Liver (tissue), 9 donors: Measurements from ENCODE around the gene RAD51B. TPM values are rescaled to one million over a fixed set of nuclear protein-coding genes. Genes with fewer than 3 reads are reported as not detected.
A peak's percentile ranks its signal among the peaks of the same experiment; 100 is the strongest.

Source experiments
- DNase-seq: peaks from one replicate; pipeline ENCODE4 v3.0.0-alpha.2; 2017; ENCODE audit warnings: low spot score
- H3K27ac ChIP-seq, 2 donors: one replicate each; pipeline ENCODE4 v1.7.0; 2013; ENCODE audit warnings: inconsistent platforms in 2 of 2, low read length in 2 of 2, control low read depth in 1 of 2, low read depth in 1 of 2, mild to moderate bottlenecking in 1 of 2
- H3K27me3 ChIP-seq, 4 donors: one replicate each; pipeline versions ENCODE4 v1.6.1 to v1.7.0; 2013; ENCODE audit warnings: low read length in 3 of 4, inconsistent platforms in 1 of 4, mild to moderate bottlenecking in 1 of 4, moderate library complexity in 1 of 4; ENCODE audit not compliant: control insufficient read depth in 4 of 4, insufficient read depth in 4 of 4
- H3K36me3 ChIP-seq, 4 donors: one replicate each; pipeline versions ENCODE4 v1.6.1 to v1.7.0; 2013; ENCODE audit warnings: low read length in 3 of 4, mild to moderate bottlenecking in 3 of 4, low read depth in 1 of 4, moderate library complexity in 1 of 4; ENCODE audit not compliant: control insufficient read depth in 4 of 4, insufficient read depth in 3 of 4
- H3K4me1 ChIP-seq, 4 donors: one replicate each; pipeline versions ENCODE4 v1.6.1 to v1.7.0; 2013; ENCODE audit warnings: low read length in 3 of 4, mild to moderate bottlenecking in 3 of 4, moderate library complexity in 1 of 4; ENCODE audit not compliant: control insufficient read depth in 4 of 4, insufficient read depth in 4 of 4
- H3K4me3 ChIP-seq, 3 donors: one replicate each; pipeline versions ENCODE4 v1.6.1 to v1.7.0; 2013; ENCODE audit warnings: low read length in 3 of 3, control low read depth in 1 of 3, low read depth in 1 of 3, mild to moderate bottlenecking in 1 of 3
- H3K9ac ChIP-seq, 2 donors: one replicate each; pipeline ENCODE4 v1.7.0; 2013; ENCODE audit warnings: low read length in 2 of 2, mild to moderate bottlenecking in 2 of 2, moderate library complexity in 2 of 2, control low read depth in 1 of 2, low read depth in 1 of 2
- H3K9me3 ChIP-seq, 4 donors: one replicate each; pipeline versions ENCODE4 v1.6.1 to v1.7.0; 2013; ENCODE audit warnings: low read length in 3 of 4; ENCODE audit not compliant: control insufficient read depth in 4 of 4
- EGR1 ChIP-seq, 2 donors: IDR thresholded peaks; 2 replicates each; pipeline ENCODE4 v1.6.1; 2016 to 2018; ENCODE audit warnings: antibody characterized with exemption in 2 of 2, low read depth in 2 of 2
- FOXA2 ChIP-seq: IDR thresholded peaks from 2 replicates; pipeline ENCODE4 v1.6.1; 2016; ENCODE audit warnings: antibody characterized with exemption
- HNF4A ChIP-seq, 2 donors: conservative IDR thresholded peaks; 2 replicates each; pipeline ENCODE4 v1.6.1; 2016; ENCODE audit warnings: antibody characterized with exemption in 2 of 2, mild to moderate bottlenecking in 2 of 2
- HNF4G ChIP-seq: IDR thresholded peaks from 2 replicates; pipeline ENCODE4 v1.6.1; 2016; ENCODE audit warnings: antibody characterized with exemption
- NR2F2 ChIP-seq: IDR thresholded peaks from 2 replicates; pipeline ENCODE4 v1.6.1; 2016; ENCODE audit warnings: antibody characterized with exemption
- RAD21 ChIP-seq, 2 donors: IDR thresholded peaks; 2 replicates each; pipeline ENCODE4 v1.6.1; 2016; ENCODE audit warnings: antibody characterized with exemption in 2 of 2, mild to moderate bottlenecking in 2 of 2
- SP1 ChIP-seq: IDR thresholded peaks from 2 replicates; pipeline ENCODE4 v1.6.1; 2018; ENCODE audit warnings: antibody characterized with exemption, mild to moderate bottlenecking
- YY1 ChIP-seq: IDR thresholded peaks from 2 replicates; pipeline ENCODE4 v1.6.1; 2016; ENCODE audit warnings: antibody characterized with exemption, mild to moderate bottlenecking
- ZBTB33 ChIP-seq: IDR thresholded peaks from 2 replicates; pipeline ENCODE4 v1.6.1; 2016; ENCODE audit warnings: antibody characterized with exemption
- WGBS: extraction: QIAGEN DNeasy Blood & Tissue Kit; methylation state at CpG from one replicate; pipeline ENCODE4 v1.1.7; 2013; 5-methylcytosine and 5-hydroxymethylcytosine counted together
- polyA plus RNA-seq, 2 donors: library from polyadenylated mRNA; stranded (reverse) in 1 of 2; unstranded in 1 of 2; fragments of 200-250 nt in 1 of 2; fragments of >200 nt in 1 of 2; fragmentation: Nextera tagmentation in 1 of 2; extraction: Ambion mirVana in 1 of 2; gene quantifications; one replicate each; pipeline versions ENCODE4 v1.2.1 to v1.2.3, GENCODE V29; 2013 to 2015
- total RNA-seq, 2 donors: library from RNA; depleted of rRNA; stranded (reverse); fragments of >200 nt; gene quantifications; one replicate each; pipeline ENCODE4 v1.2.3, GENCODE V29; 2014
- TF ChIP-seq, protein P1 (sequence below): IDR thresholded peaks from 2 replicates; pipeline ENCODE4 v1.6.1; 2016; ENCODE audit warnings: antibody characterized with exemption
- TF ChIP-seq, protein P2 (sequence below): IDR thresholded peaks from 2 replicates; pipeline ENCODE4 v1.6.1; 2016; ENCODE audit warnings: antibody characterized with exemption
- donor health status: healthy.
- donor health status: healthy.
- donor health status: healthy.
- donor health status: healthy.
- donor health status: healthy.

Gene RAD51B
- total and polyA plus RNA-seq, 4 donors = 0.81 to 12.9 (median 2.4) TPM

DNA sequence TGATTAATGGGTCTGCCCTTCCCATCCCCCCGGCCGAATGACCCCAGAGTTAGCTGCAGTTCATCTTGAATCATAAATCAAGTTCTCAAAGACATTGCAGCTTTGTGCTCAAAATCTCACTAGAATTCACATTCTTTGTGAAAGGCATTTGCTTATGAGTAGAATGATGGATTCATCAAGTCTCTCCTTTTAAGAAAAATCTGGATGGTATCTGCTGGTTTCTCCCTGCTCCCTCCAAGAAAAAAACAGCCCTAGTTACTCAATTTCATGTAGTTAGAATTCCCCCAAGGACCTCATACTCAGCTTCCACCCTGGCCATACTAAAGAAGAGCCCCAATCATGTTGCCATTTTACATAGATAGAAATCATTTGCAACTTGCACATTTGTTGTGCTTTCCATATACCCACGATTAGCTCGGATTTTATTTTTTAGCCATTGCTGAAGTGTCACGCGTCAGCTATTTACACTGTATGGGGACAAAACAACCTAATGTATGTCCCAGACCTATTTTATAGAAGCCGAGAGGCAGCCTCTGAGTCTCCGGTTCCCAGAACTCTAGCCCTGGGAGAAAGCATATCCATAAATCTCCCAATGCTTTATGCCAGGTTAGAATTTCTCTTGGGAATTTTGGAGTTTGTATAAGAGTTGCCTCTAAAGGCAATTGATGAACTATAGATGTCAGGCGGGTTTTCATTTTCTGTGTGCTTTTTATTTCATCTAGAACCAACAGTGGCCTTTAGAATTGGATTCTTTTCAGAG lies 673.8 kb downstream of the RAD51B start:
- no peaks in the 10 kb centered on the region for H3K4me1 ChIP-seq
- 97% methylated on average over 9 of the region's 9 CpGs for WGBS
- no peak overlapping the region for H3K27ac ChIP-seq
- H3K36me3 ChIP-seq = no peaks in the 10 kb centered on the region
- no peaks in the 10 kb centered on the region for H3K27me3 ChIP-seq
- TF ChIP-seq HNF4G (no peak), ZBTB33 (no peak), SP1 (no peak)
- TF ChIP-seq, protein P1, sequence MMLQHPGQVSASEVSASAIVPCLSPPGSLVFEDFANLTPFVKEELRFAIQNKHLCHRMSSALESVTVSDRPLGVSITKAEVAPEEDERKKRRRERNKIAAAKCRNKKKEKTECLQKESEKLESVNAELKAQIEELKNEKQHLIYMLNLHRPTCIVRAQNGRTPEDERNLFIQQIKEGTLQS = no peak
- no peak overlapping the region for H3K4me3 ChIP-seq
- no peak for DNase-seq
- no peak overlapping the region for H3K9ac ChIP-seq
- no peaks in the 10 kb centered on the region for H3K9me3 ChIP-seq

DNA sequence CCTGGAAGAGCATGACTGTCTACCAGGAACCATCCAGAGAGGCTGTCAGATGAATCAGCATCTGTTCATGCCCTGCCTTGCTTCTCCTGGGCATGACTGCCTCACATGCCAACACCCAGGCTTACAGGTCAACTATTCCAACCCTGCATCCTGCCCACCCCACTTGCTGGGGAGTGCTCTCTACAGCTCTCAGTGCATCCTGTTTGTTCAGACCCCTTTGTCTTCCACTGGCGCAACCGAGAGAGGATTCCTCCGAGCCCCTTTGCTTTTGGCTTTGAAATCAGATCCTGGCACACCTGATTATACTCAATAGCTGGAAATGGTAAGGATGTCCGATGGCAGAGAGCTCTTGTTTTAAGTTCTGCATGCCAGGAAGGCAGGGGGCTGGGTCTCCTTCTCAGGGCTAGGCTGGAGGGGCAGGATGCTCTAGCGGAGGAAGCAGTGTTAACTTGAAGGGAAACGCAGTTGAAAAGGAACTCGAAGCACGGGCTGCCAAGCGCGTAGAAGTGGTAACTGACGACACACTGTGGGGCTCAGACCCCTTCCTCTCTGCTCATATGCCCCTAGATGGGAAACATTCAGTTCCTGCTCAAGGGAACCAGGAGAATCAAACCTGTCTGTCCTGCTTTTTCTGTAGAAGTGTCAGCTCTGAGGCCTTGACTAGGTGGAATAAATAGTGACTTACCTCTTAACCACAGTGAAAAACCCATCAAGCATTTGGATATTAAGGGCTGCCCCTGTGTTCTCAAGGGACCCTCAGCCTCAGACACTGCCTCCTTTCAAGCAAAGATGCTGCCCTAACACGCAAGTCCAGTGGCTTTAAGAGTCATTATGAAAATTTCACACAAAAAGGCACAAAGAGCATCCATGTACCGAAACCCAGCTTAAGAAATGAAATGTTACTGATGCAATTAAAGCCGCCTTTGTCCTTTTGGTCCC lies 675.8 kb downstream of the RAD51B start:
- no peaks in the 10 kb centered on the region for H3K9me3 ChIP-seq
- H3K36me3 ChIP-seq = no peaks in the 10 kb centered on the region
- TF ChIP-seq YY1 (no peak), NR2F2 (peak; percentile 64), EGR1 (IDR thresholded peaks at IDR 0.05; ENCODE audit: low read depth in 2 of 2) (no peak), RAD21 (IDR thresholded peaks at IDR 0.05) (peak; percentile 8 to 11)
- TF ChIP-seq, protein P1 = no peak
- H3K4me1 ChIP-seq = no peaks in the 10 kb centered on the region
- H3K9ac ChIP-seq = no peak overlapping the region
- H3K27me3 ChIP-seq = no peaks in the 10 kb centered on the region
- 89% methylated on average over 14 of the region's 14 CpGs for WGBS
- H3K4me3 ChIP-seq = no peak overlapping the region
- H3K27ac ChIP-seq = no peak overlapping the region
- DNase-seq = no peak

- Histone ChIP-seq H3K9me3 (no peaks in the 10 kb centered on the region), H3K27me3 (no peaks in the 10 kb centered on the region), H3K36me3 (no peaks in the 10 kb centered on the region), H3K9ac (no peak overlapping the region), H3K4me1 (no peaks in the 10 kb centered on the region), H3K4me3 (no peak overlapping the region), H3K27ac (no peak overlapping the region)
- TF ChIP-seq, protein P1 = no peak
- TF ChIP-seq, protein P2, sequence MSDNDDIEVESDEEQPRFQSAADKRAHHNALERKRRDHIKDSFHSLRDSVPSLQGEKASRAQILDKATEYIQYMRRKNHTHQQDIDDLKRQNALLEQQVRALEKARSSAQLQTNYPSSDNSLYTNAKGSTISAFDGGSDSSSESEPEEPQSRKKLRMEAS = no peak
- TF ChIP-seq ZBTB33 (no peak), HNF4A (conservative IDR thresholded peaks at IDR 0.05) (no peak), FOXA2 (no peak), NR2F2 (no peak)
- WGBS = 44% methylated on average over 2 of the region's 2 CpGs
- no peak for DNase-seq
These were observed 677.4 kb downstream of the RAD51B start for GRCh38 chr14:68497011-68497410.
